ENCODE data around the gene SPRED1.

- TF ChIP-seq CTCF (IDR thresholded peaks at IDR 0.05; ENCODE audit: low read depth, low read length, poor library complexity, severe bottlenecking) (no peak), EZH2phosphoT487 (IDR thresholded peaks at IDR 0.05; ENCODE audit: borderline replicate concordance, low read length) (no peak)
Observed at GRCh38 chr15:38220606-38221273, 31.9 kb upstream of the SPRED1 start.
